ENCODE results near the gene A3GALT2.

Gene A3GALT2

DNA sequence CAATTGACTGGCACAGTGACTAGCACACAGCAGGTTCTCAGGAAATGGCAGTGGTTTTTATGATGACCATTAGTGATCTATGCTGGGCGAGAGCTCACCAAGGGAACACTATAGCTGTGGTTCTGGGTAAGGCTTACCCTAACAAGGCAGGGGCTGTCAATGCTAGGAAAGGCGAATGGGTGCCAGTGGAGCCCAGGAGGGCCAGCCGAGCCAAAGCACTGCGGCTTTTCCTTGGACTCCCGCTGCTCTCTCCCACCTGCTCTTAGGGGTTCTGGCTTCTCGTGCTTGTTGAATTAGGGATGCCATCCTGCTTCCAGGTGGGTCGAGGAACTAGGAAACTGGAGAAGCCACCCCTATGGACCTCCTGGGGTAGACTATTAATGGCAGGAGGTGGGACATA lies 10.0 kb upstream of the A3GALT2 start:
- no peak for DNase-seq

DNA sequence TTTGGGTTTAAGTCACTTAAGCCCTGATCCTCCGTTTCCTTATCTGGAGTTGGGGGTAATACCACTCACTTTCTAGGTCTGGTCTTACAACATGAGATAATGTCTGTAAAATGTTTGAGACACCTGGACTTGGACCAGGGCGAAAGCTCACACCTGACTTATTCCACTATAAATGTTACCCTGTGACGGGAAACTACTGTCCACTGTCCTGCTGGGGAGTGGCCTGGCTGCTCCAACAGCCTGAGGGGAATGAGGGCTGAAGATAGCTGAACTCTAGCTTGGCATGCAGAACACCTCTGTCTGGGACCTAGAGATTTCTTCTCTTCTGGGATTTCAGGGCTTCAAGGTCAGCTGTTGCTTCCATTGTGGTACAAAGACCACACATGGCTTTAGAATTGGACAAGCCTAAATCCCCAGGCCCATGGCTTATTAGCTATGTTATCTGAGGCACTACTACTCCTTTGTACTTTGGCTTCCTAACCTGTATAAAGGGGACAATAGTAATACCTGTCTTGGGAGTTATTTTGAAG lies 9.5 kb upstream of the A3GALT2 start:
- DNase-seq, result no peak

DNA sequence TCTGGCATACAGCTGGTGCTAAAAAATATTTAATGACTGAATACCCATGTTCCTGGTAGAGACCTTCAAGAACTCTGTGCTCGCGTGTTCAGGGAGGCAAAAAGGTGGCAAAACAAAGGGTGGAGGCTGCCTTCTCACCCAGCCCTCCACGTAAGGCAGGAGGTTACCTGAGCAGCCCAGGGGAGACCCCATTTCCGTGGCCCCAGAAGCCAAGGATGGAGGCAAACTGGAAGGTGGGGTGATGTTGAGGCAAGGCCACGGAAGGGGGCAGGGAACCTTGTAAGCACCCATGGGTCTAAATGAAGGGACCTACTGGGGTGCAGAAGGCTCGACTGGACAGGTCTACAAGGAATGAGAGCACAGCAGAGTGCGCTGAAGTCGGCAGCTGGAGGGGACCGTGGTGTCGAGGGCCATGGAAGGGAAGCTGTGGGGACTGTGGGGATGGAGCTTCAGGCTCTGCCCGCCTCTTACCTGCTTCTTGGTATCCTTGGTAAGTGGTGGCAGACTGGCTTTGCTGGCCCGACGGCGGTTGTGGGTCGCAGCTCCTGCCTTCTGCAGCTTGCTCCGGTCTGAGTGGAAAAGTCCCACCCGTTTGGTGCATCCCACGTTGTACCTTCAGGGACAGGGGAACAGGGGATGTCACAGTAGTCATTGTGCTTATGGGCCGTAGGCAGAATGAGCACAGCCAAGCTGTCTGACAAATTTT lies 8.9 kb upstream of the A3GALT2 start:
- DNase-seq, result no peak

DNA sequence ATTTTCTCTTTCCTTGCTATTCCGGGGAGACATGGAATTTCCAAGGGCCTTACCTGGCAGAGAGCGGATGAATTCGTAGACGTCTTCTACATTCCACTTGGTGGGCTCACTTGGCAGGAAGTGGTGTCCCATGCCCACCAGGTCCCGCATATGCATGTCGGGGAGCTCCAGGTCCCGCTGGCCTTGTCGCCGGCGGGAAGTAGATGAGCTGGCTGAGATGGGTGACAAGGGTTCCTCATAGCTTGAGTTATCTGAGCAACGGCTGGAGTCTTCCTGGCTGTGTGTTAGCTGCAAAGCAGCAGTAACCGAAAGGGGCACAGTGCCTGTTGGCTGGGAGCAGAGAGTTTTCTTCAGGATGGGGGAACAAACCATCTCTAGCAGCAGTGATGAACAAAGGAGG lies 7.9 kb upstream of the A3GALT2 start:
- DNase-seq, result no peak

DNA sequence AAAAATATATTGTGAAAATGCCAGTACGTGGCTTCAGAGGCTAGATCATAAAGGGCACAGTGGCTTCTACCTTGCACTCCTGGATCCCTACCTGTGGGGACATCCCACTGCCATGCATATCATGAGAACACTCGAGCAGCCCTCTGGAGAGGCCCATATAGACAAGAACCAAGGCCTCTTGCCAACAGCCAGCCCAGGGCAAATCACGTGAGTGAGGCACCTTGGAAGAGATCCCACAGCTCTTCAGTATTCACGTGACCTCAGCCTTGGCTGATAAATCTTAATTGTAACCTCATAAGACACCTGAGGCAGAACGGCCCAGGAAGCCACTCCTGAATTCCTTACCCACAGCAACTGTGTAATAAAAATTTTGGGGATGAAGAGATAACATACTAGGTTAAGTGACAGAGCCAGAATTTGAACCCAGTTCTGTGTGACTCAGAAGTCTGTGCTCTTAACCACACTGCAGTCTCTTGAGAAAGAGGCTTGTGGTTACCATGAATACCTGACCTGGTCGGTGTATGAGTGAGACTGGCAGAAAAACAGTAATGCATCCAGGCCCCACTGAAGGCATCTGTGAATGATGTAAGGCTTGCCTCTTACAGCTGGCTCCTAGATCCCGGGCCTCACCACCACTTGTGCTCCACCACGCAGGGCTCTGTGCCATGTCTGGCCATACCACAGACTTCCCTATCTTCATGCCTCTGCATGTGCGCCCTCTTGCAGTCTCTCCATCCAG lies 6.9 kb upstream of the A3GALT2 start:
- no peak for DNase-seq

DNA sequence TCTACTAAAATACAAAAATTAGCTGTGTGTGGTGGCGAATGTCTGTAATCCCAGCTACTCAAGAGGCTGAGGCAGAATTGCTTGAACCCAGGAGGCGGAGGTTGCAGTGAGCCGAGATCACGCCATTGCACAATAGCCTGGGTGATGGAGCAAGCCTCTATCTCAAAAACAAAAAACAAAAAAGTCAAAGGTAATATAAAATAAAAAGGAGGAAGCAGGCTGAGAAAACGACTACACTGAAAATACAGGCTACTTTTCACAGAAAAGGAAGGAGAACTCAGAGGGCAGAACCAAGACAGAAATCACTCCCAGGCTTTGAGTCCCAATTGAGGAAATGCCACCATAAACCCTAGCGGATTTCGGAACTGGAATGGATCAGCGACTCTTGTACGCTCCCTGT lies 5.9 kb upstream of the A3GALT2 start:
- DNase-seq, result no peak

DNA sequence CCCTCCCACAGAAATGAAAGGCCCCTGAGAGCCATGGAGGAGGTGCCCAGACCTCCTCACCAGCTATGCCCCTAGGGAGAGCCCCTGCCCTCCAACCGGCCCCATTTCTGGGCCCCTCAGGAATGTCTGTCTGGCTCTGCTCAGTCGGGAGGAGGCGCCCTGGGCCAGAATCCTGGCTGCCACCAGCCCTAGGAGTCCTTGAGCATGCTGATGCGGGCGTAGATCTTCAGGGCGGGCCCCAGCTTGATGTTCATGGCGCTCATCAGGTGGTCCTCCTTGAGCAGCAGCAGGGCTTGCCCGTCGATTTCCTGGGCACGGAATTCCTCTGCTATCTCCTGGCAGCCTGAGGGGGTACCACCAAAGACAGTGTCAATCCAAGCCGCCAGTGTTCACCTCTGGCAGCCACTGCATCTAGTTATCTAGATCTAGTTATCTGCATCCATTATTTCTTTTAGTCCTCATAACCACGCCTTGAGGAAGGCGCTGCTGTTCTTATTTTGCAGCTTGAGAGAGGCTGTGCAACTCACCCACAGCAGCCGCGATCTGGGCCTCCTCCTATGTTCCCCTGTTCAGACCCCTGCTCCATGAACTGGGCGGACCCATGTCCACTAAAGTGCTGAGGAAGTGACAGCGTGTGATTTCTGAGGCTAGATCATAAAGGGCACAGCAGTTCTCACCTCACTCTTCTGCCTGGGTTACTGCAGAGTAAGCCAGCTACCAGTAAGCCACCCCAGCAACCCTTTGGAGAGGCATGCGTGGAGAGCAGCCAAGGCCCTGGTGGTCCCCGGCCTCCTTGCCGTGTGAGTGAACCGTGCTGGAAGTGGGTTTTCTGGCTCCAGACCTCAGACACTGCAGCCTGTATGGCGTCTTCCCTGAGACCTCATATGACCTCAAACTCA lies 4.0 kb upstream of the A3GALT2 start:
- DNase-seq, result no peak

DNA sequence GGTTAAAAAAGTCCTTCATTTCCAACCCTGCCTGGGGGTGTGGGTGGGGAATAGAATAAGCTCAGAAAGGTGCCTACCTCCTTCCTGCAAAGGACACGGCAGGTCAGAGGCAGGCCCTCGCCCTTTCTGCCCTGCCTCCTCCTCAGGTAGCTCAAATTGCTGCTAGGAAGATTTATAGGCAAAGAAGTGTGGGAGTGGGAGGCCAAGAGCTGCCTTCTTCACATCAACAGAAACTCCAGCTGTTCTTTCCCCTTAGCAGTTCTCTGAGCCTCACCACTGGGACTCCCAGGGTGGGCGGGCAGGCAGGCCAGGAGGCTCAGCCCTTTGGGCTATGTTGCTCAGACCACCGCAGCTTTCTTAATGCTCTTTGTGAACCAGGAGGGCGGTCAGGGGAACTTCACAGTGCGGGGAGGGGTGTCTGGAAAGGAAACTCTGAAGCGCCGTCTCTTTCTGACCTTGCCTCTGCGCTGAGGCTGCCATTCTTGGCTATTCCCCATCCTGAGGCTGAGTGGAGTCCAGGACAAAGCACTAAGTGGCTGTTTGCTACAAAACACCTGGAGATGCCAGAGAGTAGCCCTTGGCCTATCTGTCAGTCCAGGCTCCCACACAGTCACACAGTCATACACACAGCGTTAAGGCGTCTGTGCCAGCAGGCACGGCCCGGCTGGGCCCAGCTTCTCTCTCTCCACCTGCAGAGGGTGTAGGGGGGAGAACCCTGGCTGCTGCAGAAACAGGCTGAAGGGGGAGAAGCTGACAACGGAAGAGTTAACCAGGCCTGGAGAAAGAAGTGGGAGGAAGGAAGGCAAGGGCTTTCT lies 3.0 kb upstream of the A3GALT2 start:
- no peak for DNase-seq

DNA sequence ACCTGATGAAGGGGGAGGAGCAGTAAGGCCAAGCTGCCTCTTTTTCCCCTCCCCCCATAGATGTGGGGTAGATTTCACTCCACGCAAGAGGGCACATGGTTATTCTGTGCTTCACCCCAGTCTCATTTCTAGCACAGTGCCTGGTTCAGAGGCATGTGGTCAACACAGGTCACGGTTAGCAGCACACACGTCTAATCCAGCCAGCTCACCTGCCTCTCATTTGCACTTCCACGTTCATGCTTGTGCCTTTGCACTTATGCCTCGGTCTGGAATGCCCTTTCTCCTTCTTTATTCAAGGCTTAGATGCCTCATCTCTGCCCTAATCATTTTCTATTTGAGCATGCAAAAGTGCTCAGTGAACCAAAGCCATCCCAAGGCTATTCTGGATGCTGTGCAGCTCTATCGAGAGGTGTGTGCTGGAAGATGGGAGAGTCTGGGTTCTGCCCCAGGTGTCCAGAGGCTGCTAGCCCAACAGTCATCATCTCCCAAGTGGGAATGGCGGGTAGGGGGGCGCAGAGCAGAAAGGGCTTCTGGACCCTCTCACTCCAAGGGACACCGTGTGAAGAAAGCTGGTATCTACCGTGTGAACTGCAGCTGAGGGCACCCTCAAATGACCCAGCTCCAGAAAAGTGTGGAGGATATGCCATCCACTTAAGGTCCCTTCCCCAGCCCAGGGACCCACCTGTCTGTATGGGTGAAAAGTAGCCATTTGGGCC lies 2.1 kb upstream of the A3GALT2 start:
- no peak for DNase-seq

DNA sequence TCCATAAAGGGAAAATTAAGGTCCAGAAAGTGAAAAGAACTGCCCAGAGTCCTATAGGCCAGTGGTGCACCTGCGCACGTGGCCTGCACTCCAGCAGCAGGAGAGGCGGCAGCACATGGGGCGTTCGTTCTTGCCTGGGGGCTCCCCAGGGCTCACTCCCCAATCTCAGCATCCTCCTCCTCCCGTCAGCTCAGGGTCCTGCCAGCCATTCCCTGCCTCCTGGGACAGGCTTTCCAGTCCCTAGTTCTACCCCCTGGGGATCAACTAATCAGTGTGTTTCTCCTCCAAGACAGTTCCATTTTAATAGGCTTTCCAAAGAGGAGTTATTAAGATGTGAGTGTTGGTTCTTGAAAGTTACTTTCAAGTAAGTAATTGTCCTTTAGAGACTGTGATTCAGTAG lies 1.2 kb upstream of the A3GALT2 start:
- no peak for DNase-seq

DNA sequence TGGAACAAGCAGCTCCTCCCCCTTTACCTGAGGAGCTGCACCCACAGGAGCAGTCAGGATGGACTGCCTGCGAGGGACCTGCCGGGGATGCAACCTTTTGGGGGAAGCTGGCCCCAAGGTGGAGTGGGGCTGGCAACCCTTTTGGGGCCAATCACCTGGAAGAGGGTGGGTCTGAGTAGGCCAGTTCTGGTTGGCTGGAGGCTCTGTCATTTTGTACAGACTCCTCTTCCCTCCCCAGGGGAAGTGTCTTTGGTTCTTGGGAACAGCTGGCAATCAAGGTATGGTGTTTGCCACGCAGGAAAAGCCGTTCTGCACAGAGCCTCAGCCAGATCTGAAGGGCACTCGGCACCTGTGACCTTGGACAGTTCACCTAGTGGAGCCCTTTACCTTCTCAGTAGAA lies 280 bp upstream of the A3GALT2 start:
- DNase-seq, result no peak

DNA sequence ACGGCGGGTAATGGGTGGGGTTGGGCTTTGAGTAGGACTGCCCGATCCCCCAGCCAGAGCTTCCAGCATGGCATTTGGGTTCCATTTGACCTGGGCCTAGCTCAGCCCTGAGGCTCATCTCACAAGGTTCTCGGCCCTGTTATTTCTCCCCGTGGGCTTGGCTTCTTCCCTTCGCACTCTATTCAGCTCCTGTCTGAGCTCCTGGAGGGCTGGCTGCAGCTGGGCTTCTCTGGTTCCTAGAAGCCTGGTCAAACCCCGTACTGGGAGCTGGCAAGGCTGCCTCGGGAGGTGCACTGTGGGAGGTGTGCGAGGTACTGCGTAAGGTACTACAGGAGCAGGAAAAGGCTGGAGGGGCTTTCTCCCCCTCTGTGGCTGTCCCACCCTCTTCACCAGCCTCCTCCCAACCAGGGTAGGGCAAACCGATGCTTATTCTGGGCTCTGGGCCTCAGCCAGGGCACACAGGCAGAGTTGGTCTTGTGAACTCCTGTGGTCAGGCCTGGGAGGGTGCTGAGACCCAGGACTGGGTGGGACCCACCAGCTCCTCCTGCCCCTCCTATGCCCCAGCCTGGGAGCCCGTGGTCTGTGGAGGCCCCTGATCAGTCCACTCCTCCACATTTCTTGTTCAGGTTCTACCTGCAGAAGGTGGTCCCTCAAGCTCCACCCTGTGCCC lies 814 bp downstream of the A3GALT2 start:
- no peak for DNase-seq

DNA sequence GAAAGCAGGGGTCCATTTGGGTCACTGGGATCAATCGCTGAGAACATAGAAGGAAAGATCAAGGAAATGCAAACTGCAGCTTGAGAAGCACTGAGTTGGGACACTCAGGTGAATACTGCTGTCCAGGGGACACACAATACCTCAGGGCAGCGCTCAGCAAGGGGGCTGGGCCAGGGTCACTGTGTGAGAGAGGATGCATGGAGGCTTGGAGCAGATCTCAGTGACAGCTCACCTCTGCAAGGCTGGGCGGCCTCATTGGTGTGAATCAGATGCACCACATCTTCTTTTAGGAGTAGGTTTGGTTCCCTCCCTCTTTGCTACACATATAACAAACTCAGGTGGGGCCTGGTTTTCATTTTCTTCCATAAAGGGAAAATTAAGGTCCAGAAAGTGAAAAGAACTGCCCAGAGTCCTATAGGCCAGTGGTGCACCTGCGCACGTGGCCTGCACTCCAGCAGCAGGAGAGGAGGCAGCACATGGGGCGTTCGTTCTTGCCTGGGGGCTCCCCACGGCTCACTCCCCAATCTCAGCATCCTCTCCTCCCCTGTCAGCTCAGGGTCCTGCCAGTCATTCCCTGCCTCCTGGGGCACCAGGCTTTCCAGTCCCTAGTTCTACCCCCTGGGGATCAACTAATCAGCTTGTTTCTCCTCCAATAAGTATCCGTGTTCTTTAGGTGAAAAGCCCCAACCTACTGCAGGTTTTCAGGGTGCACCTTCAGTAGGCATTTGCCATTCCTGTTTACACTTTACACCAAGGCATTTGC lies 1.5 kb downstream of the A3GALT2 start:
- no peak for DNase-seq

DNA sequence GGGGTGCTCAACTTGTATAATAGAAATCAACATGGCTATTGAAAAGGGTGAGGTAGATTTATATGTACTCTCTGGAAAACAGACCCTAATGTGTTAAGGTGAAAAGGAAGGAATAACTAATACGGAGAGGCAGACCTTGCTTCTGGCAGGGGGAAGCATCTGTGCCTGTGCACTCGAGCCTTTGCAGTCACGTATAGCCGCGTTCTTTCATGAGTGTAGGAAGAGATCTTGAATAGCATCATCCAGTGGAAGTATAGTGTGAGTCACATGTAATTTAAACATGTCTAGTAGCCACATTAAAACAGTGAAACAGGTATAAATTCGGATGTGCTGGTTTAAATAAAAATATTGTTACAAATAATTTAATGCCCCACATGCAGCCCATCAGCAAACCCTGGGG lies 3.0 kb downstream of the A3GALT2 start:
- DNase-seq, result no peak

DNA sequence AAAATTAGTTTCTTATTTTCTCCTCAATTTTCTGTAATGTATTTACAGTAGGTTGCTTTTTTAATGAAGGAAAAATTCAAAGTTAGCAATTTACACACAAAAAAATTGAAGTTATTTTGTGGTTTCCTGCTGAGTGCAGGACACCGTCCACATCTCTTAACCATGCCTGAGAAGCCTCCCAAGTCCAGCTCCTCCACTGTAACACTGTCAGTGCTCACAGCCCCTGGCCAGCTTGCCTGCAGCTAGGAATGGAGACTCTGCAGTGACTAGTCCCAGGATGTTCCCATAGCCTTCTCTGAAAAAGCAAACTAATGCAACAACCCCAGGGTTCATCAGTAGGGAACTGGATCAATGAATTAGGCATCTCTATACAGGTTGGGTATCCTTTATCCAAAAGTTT lies 3.5 kb downstream of the A3GALT2 start:
- DNase-seq, result no peak

DNA sequence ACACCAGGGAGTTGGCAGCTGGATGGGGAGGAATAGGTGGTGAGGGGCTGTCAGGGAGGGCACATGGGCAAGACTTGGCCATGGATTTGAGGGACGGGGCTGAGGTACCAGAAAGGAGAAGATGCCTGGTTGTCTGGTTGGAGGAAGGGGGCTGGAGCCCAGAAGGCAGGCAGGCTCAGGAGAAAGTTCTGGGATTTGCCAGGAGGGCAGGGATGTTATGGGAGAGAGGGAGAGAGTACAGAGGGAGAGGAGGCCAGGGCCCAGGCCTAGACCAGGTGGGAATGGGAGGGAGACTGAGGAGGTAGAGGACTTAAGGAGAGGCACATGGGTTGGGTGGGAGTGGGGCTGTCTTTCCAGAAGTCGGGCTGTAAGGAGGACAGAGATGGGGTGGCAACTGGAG lies 4.3 kb downstream of the A3GALT2 start:
- DNase-seq, result no peak

DNA sequence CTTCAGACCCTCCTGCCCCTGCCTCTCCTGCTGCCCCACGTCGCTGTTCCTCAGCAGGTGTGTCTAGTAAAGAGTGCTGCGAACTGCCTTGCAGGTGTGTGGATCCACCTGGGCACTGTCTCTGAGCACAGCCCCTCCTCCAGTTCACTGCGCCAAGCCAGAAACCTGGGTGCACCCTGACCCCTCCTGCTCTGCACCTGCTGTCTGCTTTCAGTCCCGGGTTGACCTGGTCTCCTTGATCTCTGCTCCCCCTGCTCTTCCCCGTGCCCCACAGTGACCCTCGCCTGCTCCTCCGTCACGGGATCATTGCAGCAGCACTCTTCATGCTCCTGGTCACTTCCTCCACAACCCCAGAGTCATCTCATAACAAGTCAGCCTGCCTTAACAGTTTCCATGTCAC lies 6.5 kb downstream of the A3GALT2 start:
- DNase-seq, result no peak

DNA sequence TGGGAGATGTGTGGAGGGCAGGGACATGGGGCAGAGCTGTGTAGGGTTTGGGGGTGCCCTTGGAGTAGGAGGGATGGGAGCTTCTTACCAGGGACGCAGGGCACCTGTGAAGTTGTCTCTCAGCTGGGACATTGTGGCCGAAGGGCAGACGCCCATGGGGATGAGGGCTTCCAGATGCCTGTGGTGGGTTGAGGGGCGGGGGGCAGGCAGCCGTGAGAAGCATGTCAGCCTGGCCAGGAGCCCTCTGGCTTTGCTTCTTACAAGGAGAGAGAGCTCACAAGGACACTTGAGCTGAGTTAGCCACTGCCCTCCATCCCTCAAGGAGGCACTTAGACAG lies 8.5 kb downstream of the A3GALT2 start:
- no peak for DNase-seq

DNA sequence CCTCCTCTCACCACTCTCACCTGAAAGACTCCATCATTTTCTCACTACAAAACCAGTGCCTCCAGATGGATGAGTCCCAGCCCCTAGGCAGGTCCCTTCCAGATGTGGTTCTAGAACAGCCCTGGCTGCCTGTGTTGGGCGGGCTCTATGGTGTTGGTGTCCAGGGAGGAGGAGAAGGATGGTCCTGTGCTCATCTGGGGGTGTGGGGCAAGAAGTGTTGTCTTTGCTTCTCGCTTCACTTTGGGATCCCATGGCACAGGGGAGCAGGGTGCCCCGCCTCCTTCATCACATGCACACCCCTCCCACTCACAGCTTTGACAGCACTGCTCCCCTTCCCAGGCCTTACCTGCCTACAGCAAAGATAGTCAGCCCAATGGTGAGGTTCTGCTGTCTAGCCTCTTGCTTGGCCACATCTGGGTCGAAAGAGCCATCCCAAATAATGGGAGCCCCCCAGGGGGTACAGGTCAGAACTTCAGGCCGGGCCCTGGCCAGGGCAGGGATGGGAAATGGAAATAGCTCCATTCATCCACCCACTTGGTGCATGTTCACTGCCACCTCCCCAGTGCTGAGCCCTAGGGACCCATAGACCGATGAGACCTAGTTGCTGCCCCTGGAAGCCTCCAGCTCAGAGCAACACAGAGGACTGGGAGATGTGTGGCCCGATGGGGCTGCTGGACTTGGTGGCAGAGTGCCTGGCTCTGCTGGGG lies 9.0 kb downstream of the A3GALT2 start:
- DNase-seq, result no peak

DNA sequence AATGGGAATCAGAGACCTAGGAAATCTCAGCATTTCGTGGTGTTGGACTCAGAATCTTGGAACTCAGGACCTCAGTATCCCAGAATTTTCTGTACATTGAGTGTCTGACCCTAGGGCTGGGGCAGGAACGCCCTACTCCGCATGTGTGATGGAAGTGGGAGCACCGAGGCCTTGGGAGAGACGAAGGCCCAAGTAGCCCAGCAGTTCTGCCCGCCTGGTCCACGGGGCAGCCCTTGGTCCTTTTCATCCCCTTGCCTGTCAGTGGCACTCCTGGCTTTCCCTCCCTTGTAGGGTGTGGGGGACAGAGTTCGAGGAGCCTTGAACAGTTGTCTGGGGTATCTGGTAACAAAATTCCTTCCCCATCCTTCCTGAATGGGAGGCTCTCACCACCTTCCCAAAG lies 10.2 kb downstream of the A3GALT2 start:
- no peak for DNase-seq

Data from activated CD4-positive, alpha-beta T cell treated with anti-CD3 and anti-CD28 coated beads for 48 hours (primary cell).